22Rv1 (cell line): ENCODE data around the gene NDP.

Experiments
- ZFX ChIP-seq: fragments of 450-650 bp; IDR thresholded peaks from 2 replicates; pipeline ENCODE4 v1.6.1; 2017; ENCODE audit warnings: antibody characterized with exemption, borderline replicate concordance
- TF ChIP-seq, protein P1 (sequence below): fragments of 450-650 bp; IDR thresholded peaks from 2 replicates; pipeline ENCODE4 v1.5.1; 2017; ENCODE audit warnings: mild to moderate bottlenecking

DNA sequence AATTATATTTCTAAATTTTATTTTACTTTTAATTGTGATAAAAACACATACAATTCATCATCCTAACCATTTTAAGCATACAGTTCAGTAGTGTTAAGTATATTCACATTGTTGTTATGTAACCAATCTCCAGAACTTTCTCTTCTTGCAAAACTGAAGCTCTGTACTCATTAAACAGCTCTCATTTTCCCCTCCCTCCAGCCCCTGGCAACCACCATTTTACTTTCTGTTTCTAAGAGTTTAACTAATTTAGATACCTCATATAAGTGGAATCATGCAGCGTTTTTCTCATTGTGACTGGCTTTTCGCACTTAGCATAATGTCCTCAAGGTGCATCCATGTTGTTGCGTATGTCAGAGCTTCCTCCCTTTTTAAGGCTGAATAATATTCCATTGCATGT, 46.7 kb upstream of the NDP start:
- TF ChIP-seq, protein P1, sequence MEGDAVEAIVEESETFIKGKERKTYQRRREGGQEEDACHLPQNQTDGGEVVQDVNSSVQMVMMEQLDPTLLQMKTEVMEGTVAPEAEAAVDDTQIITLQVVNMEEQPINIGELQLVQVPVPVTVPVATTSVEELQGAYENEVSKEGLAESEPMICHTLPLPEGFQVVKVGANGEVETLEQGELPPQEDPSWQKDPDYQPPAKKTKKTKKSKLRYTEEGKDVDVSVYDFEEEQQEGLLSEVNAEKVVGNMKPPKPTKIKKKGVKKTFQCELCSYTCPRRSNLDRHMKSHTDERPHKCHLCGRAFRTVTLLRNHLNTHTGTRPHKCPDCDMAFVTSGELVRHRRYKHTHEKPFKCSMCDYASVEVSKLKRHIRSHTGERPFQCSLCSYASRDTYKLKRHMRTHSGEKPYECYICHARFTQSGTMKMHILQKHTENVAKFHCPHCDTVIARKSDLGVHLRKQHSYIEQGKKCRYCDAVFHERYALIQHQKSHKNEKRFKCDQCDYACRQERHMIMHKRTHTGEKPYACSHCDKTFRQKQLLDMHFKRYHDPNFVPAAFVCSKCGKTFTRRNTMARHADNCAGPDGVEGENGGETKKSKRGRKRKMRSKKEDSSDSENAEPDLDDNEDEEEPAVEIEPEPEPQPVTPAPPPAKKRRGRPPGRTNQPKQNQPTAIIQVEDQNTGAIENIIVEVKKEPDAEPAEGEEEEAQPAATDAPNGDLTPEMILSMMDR = no peak
- no peak for TF ChIP-seq ZFX
